NB4 (cell line): ENCODE measurements around the gene C2CD3.

ENCODE experiments used
- DNase-seq: peaks from one replicate; pipeline ENCODE4 v3.0.0; 2010; ENCODE audit warnings: low read depth
- H3K4me3 ChIP-seq: one replicate; pipeline ENCODE4 v1.5.1; 2011; ENCODE audit warnings: mild to moderate bottlenecking, low read depth, low read length, moderate library complexity
- MYC ChIP-seq: IDR thresholded peaks from 2 replicates; pipeline ENCODE4 v1.6.1; 2011; ENCODE audit warnings: low read depth, low read length
- POLR2A ChIP-seq: IDR thresholded peaks from 2 replicates; pipeline ENCODE4 v1.6.1; 2011; ENCODE audit warnings: mild to moderate bottlenecking; ENCODE audit not compliant: insufficient read length; ENCODE audit errors: extremely low read depth
- TF ChIP-seq, protein P1 (sequence below): IDR thresholded peaks from one replicate; pipeline ENCODE4 v1.5.1; 2012; ENCODE audit warnings: low read depth, low read length
- TF ChIP-seq, protein P2 (sequence below): IDR thresholded peaks from 2 replicates; pipeline ENCODE4 v1.6.1; 2011; ENCODE audit warnings: low read depth, low read length

C2CD3 gene

DNA sequence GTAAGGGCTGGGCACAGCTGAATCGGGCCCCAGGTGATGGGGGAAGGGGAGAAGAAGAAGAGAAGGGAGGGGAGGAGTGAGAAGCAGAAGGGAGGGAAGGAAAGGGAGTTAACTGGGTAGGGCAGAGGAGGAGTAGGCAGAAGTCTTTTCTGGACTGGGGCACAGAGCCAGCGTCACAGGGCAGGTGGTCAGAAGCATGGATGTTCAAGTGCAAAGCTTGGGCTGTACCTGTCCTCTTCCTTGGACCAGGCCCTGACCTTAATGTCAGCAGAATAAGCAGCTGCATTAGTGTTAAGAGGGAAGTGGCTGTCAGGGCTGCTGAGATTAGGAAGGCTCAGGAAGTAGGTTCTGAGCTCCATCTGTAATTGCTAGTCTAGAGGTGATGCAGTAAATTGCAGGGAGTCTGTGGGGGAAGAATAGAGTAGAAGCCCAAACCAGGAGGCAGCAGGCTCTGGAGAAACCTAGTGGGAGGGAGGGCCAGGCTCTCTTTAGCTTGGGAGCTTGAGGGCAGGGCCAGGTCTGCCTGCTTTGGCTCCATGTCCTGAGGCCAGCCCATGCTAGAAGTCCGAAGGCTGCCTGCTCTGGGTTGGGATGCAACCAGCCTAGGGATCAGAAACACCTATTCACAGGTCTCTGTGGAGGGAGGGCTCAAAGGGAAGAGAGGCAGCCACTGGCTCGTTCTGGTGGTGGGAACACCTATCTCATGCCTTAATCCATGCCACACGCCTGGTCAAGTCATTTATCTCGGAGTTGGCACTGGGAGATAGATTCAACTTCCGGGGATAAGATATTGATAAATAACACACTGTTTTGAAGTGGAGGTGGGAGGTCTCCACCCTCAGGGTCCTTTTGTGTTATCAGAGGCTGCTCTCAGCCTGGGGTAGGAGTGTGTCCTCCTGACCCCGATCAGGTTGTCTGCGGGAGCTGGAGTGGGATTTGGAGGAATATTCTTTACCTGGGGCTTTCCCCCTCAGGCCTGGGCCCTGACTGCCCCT is 160.2 kb downstream of the C2CD3 start:
- H3K4me3 ChIP-seq = no peak overlapping the region
- no peak for DNase-seq
- TF ChIP-seq MYC (no peak), POLR2A (no peak)
- TF ChIP-seq, protein P1, sequence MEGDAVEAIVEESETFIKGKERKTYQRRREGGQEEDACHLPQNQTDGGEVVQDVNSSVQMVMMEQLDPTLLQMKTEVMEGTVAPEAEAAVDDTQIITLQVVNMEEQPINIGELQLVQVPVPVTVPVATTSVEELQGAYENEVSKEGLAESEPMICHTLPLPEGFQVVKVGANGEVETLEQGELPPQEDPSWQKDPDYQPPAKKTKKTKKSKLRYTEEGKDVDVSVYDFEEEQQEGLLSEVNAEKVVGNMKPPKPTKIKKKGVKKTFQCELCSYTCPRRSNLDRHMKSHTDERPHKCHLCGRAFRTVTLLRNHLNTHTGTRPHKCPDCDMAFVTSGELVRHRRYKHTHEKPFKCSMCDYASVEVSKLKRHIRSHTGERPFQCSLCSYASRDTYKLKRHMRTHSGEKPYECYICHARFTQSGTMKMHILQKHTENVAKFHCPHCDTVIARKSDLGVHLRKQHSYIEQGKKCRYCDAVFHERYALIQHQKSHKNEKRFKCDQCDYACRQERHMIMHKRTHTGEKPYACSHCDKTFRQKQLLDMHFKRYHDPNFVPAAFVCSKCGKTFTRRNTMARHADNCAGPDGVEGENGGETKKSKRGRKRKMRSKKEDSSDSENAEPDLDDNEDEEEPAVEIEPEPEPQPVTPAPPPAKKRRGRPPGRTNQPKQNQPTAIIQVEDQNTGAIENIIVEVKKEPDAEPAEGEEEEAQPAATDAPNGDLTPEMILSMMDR = no peak
- TF ChIP-seq, protein P2, sequence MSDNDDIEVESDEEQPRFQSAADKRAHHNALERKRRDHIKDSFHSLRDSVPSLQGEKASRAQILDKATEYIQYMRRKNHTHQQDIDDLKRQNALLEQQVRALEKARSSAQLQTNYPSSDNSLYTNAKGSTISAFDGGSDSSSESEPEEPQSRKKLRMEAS = no peak

DNA sequence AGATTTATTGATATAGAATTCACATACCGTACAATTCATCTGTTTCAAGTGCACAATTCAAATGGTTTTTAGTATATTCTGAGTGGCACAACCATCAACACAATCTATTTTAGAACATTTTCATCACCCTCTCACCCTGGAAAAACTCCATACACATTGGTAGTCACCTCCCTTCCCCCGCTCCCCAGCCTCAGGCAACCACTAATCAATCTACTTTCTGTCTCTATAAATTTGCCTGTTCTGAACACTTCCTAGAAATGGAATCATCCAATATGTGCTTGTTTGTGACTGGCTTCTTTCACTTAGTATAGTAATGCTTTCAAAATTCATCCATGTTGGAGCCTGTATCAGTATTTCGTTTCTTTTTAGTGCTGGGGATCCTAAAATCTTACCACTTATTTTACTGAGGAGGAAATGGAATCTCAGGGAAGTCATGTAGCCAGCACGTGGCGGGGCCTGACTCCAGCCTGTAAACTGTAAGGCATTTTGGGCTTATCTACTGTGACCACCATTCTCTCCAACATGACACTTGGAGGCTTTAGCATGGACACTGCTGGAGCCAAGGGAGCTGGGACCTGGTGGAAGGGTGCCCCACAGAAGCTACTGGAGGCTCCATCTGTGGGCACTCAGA is 161.0 kb downstream of the C2CD3 start:
- TF ChIP-seq POLR2A (no peak), MYC (no peak)
- TF ChIP-seq, protein P2 = no peak
- TF ChIP-seq, protein P1 = no peak
- DNase-seq = no peak
- no peak overlapping the region for H3K4me3 ChIP-seq

DNA sequence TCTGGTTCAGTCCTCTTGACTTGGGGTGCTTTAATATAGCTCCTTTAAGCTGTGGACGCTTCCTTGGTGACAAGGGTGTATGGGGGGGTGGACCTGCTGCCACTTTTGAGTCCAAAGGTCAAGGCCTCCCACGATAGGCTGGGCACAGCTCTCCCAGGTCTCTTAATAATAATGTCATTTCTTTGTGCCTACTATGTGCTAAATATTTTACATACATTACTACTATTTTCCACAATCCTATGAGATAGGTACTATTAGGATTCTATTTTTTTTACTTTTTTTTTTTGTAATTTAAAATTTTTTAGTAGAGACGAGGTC is 161.6 kb downstream of the C2CD3 start:
- no peak overlapping the region for H3K4me3 ChIP-seq
- TF ChIP-seq POLR2A = no peak
- DNase-seq = no peak

DNA sequence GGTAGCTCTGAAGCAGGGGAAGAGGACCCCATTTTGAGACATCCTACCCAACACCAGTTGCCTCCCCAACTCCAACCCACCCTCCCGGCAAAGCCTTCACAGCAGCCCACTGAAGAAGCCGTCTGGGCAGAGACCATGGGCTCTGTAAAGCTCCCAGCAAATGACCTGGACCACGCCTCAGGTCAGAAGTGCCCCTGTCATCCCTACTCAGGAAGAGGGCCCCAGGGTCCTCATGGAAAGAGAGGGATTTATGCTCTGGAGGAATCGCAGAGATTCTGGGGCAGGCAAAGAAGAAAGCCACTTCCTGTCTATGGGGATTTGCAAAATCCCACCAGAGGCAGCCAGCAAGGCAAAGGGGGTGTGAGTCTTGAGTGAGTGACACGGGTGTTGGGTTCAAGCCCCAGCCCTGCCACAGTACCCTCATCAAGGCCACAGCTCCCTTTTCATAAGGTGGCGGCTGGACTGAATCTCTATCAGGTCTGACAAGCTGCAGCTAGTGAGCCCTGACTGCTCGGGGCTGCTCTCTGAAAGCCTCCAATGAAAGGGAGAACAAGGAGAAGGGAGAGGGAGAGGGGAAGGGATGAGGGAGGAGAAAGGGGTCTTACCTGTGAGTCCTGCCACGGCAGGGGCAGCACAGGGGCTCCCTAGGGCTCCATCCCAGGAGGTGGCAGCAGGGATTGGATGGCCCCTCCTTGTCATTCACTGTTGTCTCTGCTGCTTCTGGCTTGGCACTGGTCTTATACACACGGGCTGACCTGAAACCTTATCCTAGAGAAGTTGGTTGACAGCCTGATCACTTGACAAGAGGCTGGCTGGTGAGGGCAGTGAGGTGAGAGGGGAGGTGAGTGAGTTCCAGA is 162.2 kb downstream of the C2CD3 start, which contains the start of gene UCP3:
Gene UCP3 (minus strand): TSS at position 713 of the 857 bp plus-strand sequence. CDS start 2,043 bp downstream, outside the sequence.
- H3K4me3 ChIP-seq = no peak within 1 kb of the TSS
- DNase-seq = peak; percentile 19
- TF ChIP-seq, protein P2 = no peak
- no peak for TF ChIP-seq MYC
- TF ChIP-seq, protein P1 = no peak
- no peak for TF ChIP-seq POLR2A

DNA sequence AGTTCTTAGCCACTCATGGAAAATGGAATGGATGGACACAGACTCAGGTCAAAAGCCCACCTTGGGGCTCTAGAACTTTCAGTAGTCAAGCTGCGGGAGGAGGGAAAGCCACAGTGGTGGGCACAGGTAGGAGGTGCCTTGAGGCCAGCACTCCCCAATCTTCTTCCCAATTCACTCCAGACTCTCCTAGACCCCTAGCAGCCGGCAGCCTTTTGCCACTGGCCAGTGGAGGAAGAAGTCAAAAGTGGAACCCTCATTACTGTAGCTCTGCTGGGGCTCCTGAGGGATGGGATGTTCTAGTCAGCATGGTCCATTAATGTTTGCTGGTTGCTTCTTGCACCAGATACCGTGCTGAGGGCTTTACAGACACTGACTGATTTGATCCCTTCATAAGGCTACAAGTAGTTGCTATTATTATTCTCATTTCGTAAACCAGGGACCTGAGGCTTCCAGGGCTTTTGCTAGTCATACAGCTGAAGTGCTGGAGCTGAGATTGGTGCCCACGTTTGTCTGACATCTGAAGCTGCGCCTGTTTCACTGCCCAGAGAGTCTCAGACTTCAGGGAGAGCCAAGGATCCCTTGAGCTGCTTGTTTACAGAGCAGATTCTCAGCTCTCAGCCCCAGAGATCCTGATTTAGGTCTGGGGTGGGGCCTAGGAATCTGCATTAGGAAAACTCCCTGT is 163.0 kb downstream of the C2CD3 start:
- TF ChIP-seq, protein P1 = no peak
- TF ChIP-seq, protein P2 = no peak
- TF ChIP-seq MYC = no peak
- TF ChIP-seq POLR2A = no peak
- DNase-seq = no peak
- H3K4me3 ChIP-seq = no peak overlapping the region
